ENCODE measurements around the gene THPO.

The THPO gene

DNA sequence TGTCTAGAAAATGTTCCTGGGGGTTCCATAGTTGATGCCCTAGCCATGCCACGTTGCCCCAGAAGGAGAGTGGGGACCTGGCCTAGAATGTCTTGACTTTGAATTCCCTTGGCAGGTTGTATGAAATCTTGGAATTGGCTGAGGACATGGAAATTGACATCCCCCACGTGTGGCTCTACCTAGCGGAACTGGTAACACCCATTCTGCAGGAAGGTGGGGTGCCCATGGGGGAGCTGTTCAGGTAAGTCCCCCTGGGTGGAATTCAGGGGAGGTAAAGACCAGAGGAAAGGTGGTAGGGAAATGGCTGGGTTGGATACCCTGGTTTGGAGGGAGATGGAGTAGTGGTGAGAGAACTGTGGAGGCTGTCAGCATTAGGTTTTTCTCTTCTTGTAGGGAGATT, 49.5 kb downstream of the THPO start:
- no peak for DNase-seq

DNA sequence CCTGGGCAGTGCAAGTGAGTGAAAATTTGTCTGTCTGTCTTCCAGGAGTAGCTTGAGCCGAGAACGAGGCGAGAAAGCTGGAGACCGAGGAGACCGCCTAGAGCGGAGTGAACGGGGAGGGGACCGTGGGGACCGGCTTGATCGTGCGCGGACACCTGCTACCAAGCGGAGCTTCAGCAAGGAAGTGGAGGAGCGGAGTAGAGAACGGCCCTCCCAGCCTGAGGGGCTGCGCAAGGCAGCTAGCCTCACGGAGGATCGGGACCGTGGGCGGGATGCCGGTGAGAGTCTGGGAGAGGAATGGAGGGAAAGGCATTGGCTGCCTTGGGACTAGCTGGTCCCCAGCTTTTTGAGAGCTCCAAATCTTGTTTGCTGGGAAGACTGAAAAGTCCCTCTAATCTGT, 50.8 kb downstream of the THPO start:
- no peak for DNase-seq

GRCh38 chr3:184325715-184326369, 52.2 kb downstream of the THPO start:
- no peak for DNase-seq

DNA sequence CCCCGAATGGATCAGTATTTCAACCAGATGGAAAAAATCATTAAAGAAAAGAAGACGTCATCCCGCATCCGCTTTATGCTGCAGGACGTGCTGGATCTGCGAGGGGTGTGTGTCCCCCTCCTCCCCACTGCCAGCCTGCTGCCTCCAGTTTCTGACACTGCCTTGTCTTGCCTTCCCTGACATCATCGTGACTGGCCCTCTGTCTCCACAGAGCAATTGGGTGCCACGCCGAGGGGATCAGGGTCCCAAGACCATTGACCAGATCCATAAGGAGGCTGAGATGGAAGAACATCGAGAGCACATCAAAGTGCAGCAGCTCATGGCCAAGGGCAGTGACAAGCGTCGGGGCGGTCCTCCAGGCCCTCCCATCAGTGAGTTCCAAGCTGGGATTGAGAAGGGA, 52.7 kb downstream of the THPO start:
- no peak for DNase-seq

DNA sequence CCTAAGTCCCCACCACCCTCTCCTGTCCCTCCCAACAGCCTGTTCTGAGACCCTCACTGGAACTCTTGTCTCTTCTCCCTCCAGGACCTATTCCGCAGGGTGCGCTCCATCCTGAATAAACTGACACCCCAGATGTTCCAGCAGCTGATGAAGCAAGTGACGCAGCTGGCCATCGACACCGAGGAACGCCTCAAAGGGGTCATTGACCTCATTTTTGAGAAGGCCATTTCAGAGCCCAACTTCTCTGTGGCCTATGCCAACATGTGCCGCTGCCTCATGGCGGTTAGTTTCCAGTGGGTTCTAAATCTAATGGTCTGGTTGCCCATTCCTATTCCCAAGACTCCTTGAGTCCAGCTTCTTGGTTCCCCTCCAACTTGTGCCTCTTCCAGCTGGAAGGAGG, 54.3 kb downstream of the THPO start:
- DNase-seq = no peak

DNA sequence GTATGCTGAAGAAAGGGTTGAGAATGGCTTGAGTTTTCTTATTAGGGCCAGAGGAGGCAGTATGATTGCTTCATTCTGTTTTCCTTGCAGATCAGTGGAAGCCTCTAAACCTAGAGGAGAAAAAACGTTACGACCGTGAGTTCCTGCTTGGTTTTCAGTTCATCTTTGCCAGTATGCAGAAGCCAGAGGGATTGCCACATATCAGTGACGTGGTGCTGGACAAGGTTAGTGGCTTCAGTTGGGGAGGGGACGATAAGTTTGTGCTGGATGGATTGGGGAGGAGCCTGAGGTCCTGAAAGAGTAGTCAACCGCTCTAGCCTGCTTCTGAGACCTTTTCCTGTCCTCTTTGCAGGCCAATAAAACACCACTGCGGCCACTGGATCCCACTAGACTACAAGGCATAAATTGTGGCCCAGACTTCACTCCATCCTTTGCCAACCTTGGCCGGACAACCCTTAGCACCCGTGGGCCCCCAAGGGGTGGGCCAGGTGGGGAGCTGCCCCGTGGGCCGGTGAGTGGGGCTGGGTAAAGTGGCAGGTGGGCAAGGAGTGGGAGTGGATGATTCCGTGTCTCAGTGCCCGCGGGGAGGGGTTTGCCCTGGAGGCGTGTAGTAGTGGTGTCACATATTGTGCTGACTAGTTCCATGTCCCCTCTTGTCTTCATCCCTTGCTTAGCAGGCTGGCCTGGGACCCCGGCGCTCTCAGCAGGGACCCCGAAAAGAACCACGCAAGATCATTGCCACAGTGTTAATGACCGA, 55.1 kb downstream of the THPO start:
- no peak for DNase-seq
